NCI-H345 treated with DMSO at 0.1 percent for 48 hours (cell line): Measurements from ENCODE around the gene CABP4.

ENCODE experiments used
- DNase-seq: peaks from one replicate; lab custom pipeline; 2025; ENCODE audit not compliant: unreplicated experiment; lab: John Stamatoyannopoulos, UW

The CABP4 gene

DNA sequence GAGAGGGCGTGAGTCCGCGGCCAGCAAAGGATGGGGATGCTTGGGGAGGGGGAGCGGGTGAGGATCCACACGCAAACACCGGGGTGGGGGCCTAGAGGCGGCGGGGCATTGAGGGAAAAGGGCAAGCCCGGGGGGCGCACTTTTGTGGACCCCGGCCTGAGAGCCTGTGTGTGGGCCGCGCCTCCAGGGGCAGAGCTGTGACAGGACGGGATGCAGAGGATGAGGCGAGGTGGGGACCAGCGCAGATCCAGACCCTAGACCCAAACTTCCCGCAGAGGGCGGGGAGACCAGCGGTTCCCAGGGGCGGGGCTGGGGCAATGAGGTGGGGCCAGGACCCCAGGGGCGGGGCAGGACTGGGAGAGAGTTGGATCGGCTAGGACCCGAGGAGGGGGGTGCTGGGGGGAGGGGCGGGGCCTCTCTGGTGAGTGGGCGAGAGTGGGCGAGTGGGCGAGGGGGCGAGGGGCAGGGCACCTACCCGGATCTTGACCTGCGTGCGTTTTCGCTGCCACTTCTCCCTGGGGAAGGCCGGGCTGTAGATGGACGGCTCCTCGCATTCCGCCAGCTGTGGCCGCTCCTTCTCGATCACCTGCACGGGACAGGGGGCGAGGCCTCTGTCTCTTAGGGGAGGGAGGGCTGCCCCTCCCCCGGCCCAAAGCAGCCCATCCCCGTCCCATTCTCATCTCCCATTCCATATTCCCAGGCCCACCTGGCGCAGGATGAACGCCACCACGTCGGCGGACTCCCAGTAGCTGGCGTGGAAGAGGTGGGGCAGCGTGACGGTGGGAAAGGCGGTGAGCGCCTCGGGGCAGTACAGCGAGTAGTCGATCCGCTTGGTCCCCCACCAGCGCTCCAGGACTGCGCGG, 39.4 kb downstream of the CABP4 start:
- no peak for DNase-seq

DNA sequence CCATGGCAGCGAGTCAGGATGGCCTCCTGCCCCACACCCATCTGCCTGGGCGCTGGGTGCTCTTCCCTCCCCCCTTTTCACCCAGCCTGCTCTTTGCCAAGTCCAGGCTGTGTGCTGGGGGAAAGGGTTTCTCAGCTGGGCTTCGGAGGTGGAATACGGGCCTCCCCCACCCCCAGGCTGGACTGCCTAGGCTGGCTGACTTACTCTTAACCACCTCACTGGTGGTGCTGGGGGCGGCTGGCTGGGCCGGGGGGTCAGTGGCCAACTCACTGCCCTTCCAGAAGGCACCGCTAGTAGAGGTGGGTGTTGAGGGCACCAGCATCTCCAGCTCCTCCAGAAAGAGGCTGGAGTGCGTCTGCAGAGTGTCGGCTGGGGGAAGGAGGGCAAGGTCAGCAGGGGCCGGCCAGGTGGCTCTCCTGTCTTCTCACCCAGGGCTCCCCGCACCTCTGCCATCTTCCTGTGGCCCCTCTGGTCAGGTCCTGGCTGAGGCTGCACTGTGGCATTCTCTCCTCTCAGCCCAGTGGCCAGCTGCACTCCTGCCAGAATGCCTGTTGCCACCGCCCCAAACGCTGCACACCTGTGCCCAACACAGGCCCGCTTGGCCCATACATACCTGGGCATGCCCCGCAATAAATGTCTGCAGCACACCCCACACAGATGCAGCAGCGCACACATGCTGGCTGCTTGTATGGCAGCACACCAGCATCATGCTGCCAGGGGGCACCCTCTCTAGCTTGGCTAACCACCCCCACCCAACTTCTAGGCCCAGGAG, 40.3 kb downstream of the CABP4 start:
- DNase-seq, result no peak

DNA sequence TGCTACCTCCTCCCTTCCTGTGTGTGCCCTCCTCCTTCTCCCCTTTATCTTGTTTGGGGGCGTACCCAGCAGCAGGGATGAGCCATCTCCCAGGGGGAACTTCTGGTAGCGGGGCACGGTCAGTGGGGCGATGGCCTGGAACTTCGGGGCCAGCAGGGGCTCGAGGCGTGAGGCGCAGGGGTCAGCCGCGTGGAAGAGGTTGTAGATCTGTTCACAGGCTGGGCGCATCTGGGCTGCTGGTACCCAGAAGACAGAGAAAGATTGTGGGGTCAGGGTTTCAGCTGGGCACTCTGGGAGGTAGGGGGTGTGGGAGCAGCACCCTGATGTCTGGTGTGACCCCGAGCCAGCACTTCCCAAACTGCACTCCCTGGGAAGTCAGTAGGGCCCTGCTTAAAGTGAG, 41.0 kb downstream of the CABP4 start:
- no peak for DNase-seq

DNA sequence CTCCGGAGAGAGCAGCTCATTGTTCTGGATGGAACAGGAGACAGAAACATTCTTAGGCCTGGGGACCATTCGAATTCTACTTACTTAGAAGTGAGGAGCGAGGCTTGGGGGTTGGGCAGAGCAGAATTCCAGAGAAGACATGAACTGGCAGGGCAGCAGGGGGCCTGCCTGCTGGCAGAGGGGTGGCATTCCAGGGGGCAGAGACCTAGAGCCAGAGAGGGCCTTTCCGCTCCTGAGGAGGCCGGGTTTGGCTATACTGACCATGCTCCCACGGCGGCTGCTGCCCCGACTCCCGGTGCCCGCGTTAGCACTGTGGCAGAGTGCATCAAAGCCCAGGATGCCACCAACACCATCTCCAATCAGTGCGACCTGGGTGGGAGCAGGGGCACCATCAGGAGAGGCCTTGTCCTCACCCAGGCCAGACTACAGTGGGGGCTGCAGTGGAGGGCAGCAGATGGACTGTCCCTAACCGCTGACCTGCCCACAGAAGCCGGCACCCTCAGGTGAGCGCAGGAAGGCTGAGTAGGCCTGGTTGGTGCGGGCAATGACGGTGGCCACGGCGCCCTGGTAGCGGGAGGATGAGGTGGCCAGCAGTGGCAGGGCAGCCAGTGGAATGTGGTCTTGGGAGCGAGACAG, 42.6 kb downstream of the CABP4 start:
- DNase-seq, result no peak

DNA sequence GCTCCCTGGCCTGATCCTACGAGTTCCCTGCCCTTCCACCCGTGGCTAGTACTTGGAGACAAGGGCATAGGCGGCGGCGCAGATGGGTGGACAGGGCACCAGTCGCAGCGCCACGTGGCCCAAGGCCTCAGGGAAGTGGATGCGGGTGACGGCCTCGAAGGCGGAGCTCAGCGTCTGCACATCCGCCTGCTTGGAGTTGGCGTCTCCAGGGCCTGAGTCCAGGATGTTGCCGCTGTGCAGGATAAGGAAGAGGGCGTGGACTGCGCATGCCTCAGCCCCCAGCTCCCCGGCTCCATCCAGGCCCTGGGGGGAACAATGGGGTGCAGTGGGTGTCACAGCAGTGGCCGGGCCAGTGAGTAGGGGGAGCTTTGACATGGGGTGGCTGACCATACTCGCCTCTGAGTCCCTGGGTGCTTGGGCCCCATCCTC, 43.4 kb downstream of the CABP4 start:
- no peak for DNase-seq

DNA sequence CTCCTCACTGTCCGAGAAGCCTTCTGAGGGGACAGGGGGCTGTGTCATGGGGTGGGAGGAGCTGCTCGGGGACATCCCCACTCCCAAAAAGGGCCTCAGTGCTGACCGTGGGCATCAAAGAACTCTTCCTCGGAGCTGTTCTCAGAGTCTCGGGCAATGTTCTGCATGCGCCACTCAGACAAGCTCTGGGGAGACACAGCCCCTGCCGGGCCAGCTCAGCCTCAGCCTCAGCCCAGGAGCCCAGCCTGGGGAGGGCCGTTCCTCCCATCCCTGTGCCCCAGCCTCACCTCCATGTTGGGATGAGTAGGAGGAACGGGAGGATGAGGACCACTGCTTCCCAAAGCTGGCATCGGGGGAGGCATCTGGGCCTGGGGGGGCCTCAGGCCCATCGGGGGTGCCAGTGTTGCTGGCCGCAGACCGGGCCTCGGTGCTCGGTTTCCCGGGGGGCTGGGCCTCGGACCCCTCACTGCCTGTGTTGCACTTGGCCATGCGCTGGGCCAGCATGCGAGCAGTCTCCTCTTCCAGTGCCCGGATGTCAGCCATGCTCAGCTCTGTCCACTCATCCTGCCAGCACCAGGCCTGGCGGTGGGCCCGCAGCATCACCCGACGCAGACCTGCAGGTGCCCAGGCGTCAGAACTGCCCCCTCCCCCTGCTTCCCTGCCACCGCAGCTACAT, 44.8 kb downstream of the CABP4 start:
- DNase-seq, result no peak

DNA sequence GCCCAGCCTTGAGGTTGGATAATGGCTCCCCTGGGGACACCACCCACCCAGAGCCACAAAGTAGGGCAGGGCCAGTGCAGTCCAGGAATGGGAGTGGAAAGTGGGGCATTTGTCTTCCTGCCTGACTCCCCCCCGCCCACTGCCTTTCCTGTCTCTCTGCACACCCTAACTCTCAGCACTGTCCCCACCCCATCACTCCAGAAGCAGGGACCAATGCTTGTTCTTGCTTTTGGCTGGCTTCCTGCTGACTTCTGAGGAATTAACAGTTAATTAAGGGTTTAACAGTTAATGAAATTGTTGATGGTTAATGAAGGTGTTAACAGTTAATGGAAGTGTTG, 45.3 kb downstream of the CABP4 start:
- DNase-seq, result no peak

DNA sequence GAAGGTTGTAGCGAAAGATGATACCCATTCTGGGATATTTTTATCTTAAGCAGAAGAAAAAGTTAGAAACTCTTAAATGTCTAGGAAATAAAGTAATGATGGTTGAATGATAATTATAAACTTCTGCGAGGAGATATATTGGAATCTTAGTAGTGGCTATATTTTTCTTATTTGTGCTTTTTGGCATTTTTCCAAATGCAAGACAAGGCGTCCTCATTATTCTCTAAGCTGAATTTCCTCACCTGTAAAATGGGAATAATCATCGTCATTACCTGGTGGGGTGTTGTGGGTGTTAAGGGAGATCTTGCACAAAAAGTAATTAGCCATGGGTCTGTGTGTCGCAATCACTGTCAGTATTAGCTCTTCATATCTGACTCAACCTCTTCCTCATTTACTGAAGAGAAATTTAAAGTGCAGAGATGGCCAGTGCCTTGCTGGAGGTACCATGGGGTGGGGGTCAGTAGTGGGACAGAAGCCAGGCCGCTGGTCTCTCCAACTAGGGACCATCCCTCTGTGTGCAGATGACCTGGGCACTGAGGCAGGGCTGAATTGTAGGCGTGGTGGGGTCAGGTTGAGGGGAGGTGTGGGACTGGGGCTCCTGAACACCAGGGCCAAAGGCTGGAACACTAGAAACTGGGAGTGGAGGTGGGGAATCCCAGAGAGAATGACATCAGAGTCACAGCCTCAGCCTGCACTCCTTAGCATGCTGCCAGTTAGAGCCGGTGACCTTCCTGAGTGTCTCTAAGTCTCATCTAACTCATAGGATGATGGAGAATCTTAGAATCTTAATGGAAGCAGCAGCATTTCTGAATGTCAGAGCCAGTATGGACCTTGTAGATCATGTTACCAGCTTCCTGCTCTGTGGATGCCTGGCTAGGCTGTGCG, 45.9 kb downstream of the CABP4 start:
- no peak for DNase-seq

DNA sequence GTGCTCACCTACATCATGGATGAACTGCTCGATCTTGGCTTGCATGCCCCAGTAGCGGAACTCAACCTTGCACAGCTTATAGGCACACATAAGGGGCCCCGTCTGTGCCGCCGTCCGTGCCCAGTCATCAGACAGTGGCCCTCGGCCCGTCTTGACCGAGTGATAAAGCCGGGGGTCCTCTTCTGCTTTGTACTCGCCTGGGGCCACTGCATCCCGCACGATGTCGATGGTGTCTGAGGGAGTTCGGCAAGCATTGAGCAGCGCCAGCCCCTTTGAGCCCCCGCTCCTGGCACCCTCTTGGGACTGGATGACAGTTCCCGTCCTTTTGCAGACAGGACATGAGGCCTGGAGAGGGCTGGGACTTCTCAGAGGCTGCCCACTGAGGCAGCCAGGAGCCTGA, 46.7 kb downstream of the CABP4 start:
- DNase-seq, result no peak

DNA sequence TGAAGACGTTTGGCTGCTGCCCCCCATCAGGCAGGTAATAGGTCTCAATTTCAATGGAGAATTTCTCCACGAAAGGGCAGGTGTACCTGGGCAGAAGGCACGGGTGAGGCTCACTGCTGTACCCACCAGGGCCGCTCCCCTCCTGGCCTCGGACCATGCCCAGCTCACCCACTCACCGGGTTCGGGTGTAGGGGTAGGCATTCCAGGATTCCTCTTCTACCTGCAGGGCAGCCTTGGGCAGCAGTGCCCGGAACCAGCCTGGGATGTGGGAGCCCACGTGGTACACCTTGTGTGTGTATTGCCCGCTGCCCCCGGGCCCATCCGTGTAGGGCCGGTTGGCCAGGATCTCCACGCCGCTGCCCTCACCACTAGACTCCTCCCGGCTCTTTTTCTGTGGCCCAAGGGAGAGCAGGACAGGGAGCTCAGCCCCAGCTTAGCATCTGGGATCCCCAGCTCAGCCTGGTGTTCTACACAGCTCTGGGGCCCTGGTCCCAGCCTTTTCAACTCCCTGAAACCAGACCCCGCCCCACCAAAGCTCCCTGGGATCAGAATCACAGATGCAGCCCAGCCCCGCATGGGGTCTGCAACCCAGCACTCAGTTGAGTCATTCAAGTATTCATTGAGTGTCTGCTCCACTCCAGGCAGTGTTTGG, 47.3 kb downstream of the CABP4 start:
- DNase-seq, result no peak

DNA sequence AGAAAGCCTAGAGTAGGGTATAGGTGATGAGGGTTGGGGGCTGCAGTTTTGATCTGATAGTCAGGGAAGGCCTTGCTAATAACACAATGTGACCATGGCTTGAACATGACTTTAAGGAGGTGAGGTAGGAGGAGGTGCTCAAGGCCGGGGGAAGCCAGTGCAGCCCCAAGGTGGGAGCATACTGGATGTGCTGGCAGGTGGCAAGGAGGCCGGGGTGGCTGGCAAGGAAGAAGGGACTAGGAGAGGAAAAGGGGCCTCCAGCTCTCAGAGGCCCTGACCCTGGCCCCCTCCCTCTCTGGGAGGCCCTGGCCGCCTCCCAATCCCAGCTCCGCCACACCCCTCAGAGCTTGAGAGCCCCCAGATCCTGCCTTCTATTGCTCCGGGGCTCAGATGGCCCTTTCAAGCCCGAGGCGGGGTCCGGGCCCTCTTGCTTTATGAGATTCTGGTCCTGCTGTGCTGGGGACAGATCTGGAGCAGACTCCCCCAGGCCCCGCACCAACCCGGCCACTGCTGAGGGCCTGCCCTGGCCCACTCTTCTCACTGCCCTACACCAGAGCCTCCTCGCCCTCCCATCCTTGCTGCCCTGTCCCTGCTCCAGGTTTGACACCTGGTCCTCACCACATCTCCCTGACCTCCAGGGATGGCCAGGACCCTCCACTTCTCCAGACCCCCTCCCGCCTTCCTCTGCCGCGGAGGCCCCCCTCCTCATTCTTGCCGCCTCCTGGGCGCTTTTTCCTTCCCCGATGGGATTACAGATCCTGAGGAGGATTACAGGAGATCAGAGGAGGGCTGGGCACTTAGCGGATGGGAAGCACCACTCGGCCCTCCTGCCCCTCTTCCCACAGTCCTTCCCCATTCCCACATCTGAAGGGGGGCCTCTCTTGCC, 48.2 kb downstream of the CABP4 start:
- DNase-seq, result no peak

DNA sequence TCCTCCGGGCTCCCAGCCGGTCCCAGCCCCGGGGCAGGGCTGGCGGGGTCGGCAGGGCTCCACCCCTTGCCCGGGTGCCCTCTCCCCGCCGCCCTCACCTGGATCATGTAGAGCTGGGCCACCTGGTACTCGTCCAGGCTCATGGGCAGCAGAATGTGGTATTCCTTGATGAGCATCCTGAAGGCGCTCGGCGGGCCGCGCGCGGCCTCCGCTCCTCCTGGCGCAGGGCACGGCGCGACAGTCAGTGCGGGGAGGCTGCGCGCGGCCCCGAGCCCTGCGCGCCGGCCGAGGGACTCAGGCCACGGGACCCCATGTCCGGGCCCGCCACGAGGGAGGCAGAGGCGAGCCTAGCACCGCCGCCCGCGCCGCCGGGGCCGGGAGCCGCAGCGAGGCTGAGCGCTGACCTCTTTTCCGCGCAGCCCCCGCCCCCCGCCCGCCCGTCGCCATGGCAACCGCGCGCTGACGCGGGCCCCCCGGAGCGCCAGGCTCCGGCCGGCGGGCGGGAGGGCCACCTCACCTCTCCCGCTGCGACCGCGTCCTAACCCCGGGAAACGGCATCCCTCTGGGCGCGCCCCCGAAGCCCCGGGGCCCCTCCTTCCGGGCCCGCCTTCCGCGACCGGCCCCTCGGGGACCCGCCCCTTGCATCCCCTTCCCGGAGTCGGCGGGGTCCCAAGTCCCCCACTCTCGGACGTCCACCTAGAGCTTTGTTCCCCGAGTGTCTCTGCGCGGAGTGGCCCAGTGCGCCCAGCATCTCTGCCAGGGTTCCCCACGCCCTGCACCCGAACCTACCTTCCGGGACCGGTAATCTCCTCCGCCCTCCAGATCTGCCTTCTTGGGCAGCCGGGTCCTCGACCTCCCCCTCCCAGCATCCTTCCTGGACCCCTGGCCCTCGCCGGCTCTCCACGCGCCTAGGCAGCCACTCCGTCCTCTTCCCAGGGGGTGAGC, 49.1 kb downstream of the CABP4 start:
- no peak for DNase-seq

DNA sequence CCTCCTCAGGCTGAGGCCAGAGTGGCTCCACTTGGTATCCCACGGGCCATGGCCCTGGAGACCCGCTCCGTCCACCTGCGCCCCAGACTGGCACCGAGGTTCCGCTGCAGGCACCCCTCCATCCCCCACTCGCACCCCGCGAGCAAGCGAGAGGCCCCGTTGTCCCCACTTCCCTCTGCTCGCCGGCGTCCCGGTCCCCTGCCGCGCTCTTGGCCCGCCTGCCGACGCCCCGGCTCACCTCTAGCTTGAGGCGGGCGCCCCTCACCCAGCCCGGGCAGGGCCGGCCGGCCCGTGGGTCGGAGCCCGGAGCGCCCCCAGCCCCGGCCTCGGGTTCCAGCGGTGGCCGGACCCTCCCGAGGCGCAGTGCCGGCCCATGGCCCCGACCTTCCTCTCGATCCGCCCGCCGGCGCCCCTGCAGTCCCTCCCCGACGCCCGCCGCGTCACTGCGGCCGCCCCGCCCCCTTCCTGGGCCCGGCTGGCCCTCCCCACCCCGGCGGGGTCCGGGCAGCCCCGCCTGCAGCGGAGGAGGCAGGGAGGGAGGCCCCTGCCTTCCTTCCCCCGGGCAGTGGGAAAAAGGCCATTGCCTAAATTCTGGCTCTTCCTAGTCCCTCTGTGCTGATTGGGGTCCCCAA, 49.9 kb downstream of the CABP4 start, which contains the start of gene PITPNM1:
Gene PITPNM1, minus strand, starts transcription at position 414 of the 632 bp plus-strand sequence. CDS start 1,183 bp downstream, outside the sequence.
- DNase-seq, result peak; percentile 9

DNA sequence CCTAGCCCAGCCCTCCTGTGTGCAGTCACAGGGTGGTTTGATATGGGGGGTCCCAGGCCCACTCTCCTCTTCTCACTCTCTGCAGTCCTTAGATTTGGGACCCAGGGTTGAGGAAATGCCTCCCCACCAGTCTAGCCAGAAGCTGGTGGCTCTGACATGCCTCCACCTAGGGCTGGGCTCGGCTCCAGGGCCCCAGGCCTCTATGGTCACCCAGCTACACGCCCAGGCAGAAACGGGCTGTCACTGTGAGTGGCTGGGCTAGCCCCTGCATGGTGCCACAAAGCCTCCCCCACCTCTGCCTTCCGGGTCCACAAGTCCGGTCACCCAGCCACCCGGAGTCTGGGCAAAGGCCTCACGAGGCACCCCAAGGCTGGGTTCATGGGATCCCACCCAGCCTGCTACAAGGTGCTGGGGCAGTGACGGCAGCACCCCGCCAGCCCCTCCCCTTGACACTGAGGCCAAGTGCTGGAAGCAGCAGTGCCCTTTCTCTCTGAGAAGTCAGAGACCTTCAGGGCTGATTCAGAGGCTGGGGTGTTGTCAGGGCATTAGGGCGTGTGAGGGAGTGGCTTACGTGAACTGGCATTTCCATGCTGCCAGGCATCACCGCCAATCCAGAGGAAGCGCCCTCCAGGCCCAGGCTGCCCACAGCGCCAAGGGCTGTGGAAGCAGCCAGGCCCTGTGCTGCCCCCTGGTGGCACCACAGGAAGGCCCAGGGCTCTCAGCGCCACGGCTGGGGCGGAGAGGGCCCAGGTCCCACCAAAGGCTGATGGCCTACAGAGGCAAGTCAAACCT, 50.6 kb downstream of the CABP4 start:
- peak; percentile 81 for DNase-seq

DNA sequence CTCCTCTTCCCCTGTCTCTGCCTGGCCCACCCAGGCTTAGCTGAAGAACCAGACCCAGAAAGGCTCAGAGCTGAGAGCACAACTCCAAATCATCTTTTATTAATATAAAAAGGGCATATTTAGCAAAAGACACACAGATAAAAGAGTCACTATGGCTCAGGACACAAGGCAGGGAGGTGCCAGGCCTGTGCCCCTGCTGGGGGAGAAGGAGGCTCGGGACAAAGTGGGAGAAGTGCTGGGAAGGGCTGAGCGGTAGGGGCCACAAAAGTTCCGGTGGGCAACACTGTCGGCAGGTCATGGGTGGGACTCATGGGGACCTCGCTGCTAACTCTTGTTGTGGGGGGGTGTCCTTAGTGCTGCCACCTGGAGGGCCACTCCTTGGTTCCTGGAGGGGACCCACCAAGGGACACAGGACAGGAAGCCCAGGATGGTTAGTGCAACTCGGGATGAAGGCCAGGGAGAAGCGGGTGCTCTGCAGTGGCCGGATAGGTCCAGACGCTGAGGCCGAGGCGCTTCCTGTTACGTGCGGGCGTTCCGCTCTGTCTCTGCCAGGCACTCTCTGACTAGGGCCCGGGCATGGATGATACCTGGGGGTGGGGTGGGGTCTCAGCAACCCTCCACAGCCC, 51.4 kb downstream of the CABP4 start:
- DNase-seq, result no peak
